ENCODE data around the gene APP.
A peak's percentile ranks its signal among the peaks of the same experiment; 100 is the strongest.

APP gene

DNA sequence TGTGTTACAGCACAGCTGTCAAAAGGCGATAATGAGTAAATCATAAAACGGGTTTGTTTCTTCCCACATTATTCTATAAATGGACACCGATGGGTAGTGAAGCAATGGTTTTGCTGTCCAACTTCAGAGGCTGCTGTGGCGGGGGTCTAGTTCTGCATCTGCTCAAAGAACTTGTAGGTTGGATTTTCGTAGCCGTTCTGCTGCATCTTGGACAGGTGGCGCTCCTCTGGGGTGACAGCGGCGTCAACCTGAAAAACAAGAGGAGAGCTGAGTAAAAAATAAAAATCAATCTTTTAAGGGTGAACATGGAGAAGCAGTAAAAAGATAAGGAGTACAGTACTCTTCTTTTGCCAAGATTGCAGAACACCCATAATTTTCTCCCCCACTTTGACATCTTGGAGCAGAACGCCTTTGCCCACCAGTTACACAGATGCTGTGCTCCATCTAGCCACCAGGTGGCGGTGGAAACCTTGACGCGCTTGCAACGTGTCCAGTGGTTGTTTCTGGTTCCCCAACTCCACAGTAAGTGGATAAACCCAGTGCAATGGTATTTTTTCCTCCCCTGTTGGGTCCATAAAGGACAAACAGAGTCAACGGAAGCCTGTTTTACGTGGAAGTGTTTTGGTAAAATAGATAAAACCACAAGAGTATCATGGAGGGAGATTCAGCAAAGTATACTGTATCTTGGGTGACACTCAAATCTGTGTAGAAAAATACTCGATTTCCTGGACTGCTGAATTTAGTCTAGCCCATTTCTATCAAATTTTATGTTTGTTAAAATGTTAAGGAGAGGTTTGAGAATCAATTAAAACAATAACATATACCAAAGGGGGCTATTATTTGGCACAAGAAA is 288.8 kb downstream of the APP start:
- H3K27ac Mint-ChIP-seq, result no peak overlapping the region
- H3K4me3 Mint-ChIP-seq, result no peak overlapping the region
- H3K27me3 Mint-ChIP-seq (ENCODE audit: low read depth, poor library complexity), result no peaks in the 10 kb centered on the region
- TF ChIP-seq, protein P1, sequence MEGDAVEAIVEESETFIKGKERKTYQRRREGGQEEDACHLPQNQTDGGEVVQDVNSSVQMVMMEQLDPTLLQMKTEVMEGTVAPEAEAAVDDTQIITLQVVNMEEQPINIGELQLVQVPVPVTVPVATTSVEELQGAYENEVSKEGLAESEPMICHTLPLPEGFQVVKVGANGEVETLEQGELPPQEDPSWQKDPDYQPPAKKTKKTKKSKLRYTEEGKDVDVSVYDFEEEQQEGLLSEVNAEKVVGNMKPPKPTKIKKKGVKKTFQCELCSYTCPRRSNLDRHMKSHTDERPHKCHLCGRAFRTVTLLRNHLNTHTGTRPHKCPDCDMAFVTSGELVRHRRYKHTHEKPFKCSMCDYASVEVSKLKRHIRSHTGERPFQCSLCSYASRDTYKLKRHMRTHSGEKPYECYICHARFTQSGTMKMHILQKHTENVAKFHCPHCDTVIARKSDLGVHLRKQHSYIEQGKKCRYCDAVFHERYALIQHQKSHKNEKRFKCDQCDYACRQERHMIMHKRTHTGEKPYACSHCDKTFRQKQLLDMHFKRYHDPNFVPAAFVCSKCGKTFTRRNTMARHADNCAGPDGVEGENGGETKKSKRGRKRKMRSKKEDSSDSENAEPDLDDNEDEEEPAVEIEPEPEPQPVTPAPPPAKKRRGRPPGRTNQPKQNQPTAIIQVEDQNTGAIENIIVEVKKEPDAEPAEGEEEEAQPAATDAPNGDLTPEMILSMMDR (IDR thresholded peaks at IDR 0.05), result peak; percentile 86
- peaks cover 16% of the 10 kb centered on the region for H3K9me3 Mint-ChIP-seq
- H3K4me1 Mint-ChIP-seq, result no peaks in the 10 kb centered on the region
- DNase-seq, result peak; percentile 59
- peaks cover 72% of the 10 kb centered on the region for H3K36me3 Mint-ChIP-seq (ENCODE audit: low read depth)

- Mint-ChIP-seq H3K9me3 (peaks cover 15% of the 10 kb centered on the region), H3K36me3 (ENCODE audit: low read depth) (peaks cover 57% of the 10 kb centered on the region), H3K4me1 (no peaks in the 10 kb centered on the region), H3K27me3 (ENCODE audit: low read depth, poor library complexity) (no peaks in the 10 kb centered on the region), H3K4me3 (no peak overlapping the region), H3K27ac (no peak overlapping the region)
- DNase-seq, result no peak
- TF ChIP-seq, protein P1 (IDR thresholded peaks at IDR 0.05), result no peak
Observed at GRCh38 chr21:25879203-25879602, 291.4 kb downstream of the APP start.

- H3K9me3 Mint-ChIP-seq, result peaks cover 11% of the 10 kb centered on the region
- DNase-seq, result no peak
- no peak overlapping the region for H3K27ac Mint-ChIP-seq
- H3K36me3 Mint-ChIP-seq (ENCODE audit: low read depth), result peaks cover 48% of the 10 kb centered on the region
- no peaks in the 10 kb centered on the region for H3K4me1 Mint-ChIP-seq
- no peaks in the 10 kb centered on the region for H3K27me3 Mint-ChIP-seq (ENCODE audit: low read depth, poor library complexity)
- TF ChIP-seq, protein P1 (IDR thresholded peaks at IDR 0.05), result no peak
- H3K4me3 Mint-ChIP-seq, result no peak overlapping the region
Observed at GRCh38 chr21:25878344-25878743, 292.2 kb downstream of the APP start.

DNA sequence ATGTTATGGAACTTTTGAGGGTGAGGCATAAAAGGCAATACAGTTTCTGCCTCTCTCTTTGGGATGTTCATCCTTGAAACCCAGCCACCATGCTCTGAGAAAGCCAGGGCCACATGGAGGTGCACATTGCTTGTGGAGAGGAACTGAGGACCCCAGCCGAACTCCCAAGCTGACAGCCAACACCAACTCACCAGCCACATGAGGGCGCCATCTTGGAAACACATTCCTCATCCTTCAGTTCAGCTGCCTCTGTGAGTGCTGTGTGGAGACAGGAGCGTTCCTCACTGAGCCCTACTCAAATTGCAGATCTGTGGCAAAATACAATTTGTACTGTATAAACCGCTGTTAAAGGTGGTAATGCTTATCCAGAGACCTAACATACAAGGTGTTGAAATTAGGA is 298.3 kb downstream of the APP start:
- no peaks in the 10 kb centered on the region for H3K4me1 Mint-ChIP-seq
- H3K9me3 Mint-ChIP-seq, result no peaks in the 10 kb centered on the region
- peaks cover 7% of the 10 kb centered on the region for H3K27me3 Mint-ChIP-seq (ENCODE audit: low read depth, poor library complexity)
- H3K27ac Mint-ChIP-seq, result no peak overlapping the region
- H3K36me3 Mint-ChIP-seq (ENCODE audit: low read depth), result peaks cover 9% of the 10 kb centered on the region
- no peak for DNase-seq
- TF ChIP-seq, protein P1 (IDR thresholded peaks at IDR 0.05), result no peak
- H3K4me3 Mint-ChIP-seq, result no peak overlapping the region

DNA sequence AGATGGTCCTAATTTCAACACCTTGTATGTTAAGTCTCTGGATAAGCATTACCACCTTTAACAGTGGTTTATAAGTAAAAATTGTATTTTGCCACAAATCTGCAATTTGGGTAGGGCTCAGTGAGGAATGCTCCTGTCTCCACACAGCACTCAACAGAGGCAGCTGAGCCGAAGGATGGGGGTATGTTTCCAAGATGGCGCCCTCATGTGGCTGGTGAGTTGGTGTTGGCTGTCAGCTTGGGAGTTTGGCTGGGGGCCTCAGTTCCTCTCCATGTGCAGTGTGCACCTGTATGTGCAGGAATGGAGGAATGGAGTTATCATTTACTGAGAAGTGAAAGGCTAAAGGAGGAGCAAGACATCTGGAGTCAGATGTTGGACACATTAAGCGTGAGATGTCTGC is 299.0 kb downstream of the APP start:
- H3K36me3 Mint-ChIP-seq (ENCODE audit: low read depth), result peaks cover 6% of the 10 kb centered on the region
- TF ChIP-seq, protein P1 (IDR thresholded peaks at IDR 0.05), result no peak
- peaks cover 7% of the 10 kb centered on the region for H3K27me3 Mint-ChIP-seq (ENCODE audit: low read depth, poor library complexity)
- H3K4me1 Mint-ChIP-seq, result no peaks in the 10 kb centered on the region
- no peaks in the 10 kb centered on the region for H3K9me3 Mint-ChIP-seq
- H3K4me3 Mint-ChIP-seq, result no peak overlapping the region
- H3K27ac Mint-ChIP-seq, result no peak overlapping the region
- DNase-seq, result no peak

GRCh38 chr21:25870084-25870483 is 300.5 kb downstream of the APP start:
- Mint-ChIP-seq H3K27ac (no peak overlapping the region), H3K27me3 (ENCODE audit: low read depth, poor library complexity) (peaks cover 7% of the 10 kb centered on the region), H3K4me3 (no peak overlapping the region), H3K9me3 (no peaks in the 10 kb centered on the region), H3K36me3 (ENCODE audit: low read depth) (peaks cover 4% of the 10 kb centered on the region), H3K4me1 (no peaks in the 10 kb centered on the region)
- TF ChIP-seq, protein P1 (IDR thresholded peaks at IDR 0.05), result no peak
- DNase-seq, result no peak

Data from nephron progenitor cell (in vitro differentiated cells).